AML-193 (cell line): ENCODE measurements around the gene IL1RAPL2.

Experiments
- DNase-seq, 2 experiments: peaks; one replicate each; lab custom pipeline; 2025; lab: John Stamatoyannopoulos, UW

Gene IL1RAPL2

DNA sequence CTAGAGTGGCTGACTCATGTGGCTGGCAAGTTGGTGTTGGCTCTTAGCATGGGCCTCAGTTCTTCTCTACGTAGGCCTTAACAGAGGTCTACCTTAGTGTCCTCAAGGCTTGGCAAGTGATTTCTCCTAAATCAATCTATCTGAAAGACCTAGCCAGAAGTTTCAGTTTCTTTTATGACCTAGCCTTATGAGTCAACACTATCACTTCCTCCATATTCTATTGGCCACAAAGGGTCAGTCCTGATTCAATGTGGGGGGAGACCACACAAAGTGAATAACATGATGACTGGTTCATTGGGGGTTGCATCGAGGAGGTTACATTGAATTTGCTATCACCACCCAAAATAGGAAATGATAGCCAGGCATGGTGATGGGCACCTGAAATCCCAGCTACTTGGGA is 1250.5 kb downstream of the IL1RAPL2 start:
- no peak for DNase-seq
